Smooth muscle cell (in vitro differentiated cells): ENCODE measurements around the gene C19orf81. TPM values are rescaled to one million over a fixed set of nuclear protein-coding genes. Genes with fewer than 3 reads are reported as not detected.

Experiments used
- DNase-seq: peaks from one replicate; lab custom pipeline; 2025; ENCODE audit not compliant: unreplicated experiment; lab: John Stamatoyannopoulos, UW
- H2AFZ ChIP-seq: fragments of 200-600 bp; sonication (generic); 2 replicates; pipeline ENCODE4 v1.6.0; 2016; ENCODE audit warnings: antibody characterized with exemption, low read depth, mild to moderate bottlenecking
- H3F3A ChIP-seq: fragments of 200-600 bp; sonication (generic); 2 replicates; pipeline ENCODE4 v1.6.0; 2017; ENCODE audit warnings: antibody characterized with exemption, low read depth
- H3K27ac ChIP-seq: fragments of 200-600 bp; sonication (generic); 2 replicates; pipeline ENCODE4 v1.5.1; 2016; ENCODE audit warnings: low read depth, mild to moderate bottlenecking
- H3K27me3 ChIP-seq: fragments of 200-600 bp; sonication (generic); 2 replicates; pipeline ENCODE4 v1.6.1; 2016; ENCODE audit warnings: low read depth, mild to moderate bottlenecking
- H3K36me3 ChIP-seq: fragments of 200-600 bp; sonication (generic); 2 replicates; pipeline ENCODE4 v1.5.1; 2016; ENCODE audit warnings: low read depth
- H3K4me1 ChIP-seq: fragments of 200-600 bp; sonication (generic); 2 replicates; pipeline ENCODE4 v1.5.1; 2016; ENCODE audit warnings: low read depth
- H3K4me2 ChIP-seq: fragments of 200-600 bp; sonication (generic); 2 replicates; pipeline ENCODE4 v1.6.0; 2016; ENCODE audit warnings: mild to moderate bottlenecking
- H3K4me3 ChIP-seq: fragments of 200-600 bp; sonication (generic); 2 replicates; pipeline ENCODE4 v1.5.1; 2016; ENCODE audit warnings: mild to moderate bottlenecking
- H3K79me2 ChIP-seq: fragments of 200-600 bp; sonication (generic); 2 replicates; pipeline ENCODE4 v1.6.0; 2016; ENCODE audit warnings: low read depth, mild to moderate bottlenecking
- H3K9ac ChIP-seq: fragments of 200-600 bp; sonication (generic); 2 replicates; pipeline ENCODE4 v1.6.0; 2016; ENCODE audit warnings: low read depth
- H3K9me3 ChIP-seq: fragments of 200-600 bp; sonication (generic); replicated peaks from 2 replicates; pipeline ENCODE4 v1.5.1; 2016; ENCODE audit warnings: low read depth
- H4K20me1 ChIP-seq: fragments of 200-600 bp; sonication (generic); 2 replicates; pipeline ENCODE4 v1.6.0; 2016; ENCODE audit warnings: low read depth
- WGBS: methylation state at CpG from one replicate; pipeline ENCODE4 v1.1.7; 2016; ENCODE audit warnings: low lambda C conversion rate; 5-methylcytosine and 5-hydroxymethylcytosine counted together
- polyA plus RNA-seq: library from polyadenylated mRNA; unstranded; fragments of >200 nt; fragmentation: Nextera tagmentation; extraction: Ambion mirVana; gene quantifications from 2 replicates; pipeline ENCODE4 v1.2.1, GENCODE V29; 2016
- total RNA-seq: library from RNA; depleted of rRNA; stranded (reverse); fragments of >200 nt; gene quantifications from 2 replicates; pipeline ENCODE4 v1.2.3, GENCODE V29; 2014
- TF ChIP-seq, protein P1 (sequence below): fragments of 200-600 bp; sonication (generic); IDR thresholded peaks from 2 replicates; pipeline ENCODE4 v1.5.1; 2017; ENCODE audit warnings: borderline replicate concordance, mild to moderate bottlenecking, antibody characterized with exemption; ENCODE audit not compliant: insufficient read depth, poor library complexity, severe bottlenecking

C19orf81 gene
- total and polyA plus RNA-seq, 2 experiments from 2014 or later = 1.7 to 13.5 TPM

DNA sequence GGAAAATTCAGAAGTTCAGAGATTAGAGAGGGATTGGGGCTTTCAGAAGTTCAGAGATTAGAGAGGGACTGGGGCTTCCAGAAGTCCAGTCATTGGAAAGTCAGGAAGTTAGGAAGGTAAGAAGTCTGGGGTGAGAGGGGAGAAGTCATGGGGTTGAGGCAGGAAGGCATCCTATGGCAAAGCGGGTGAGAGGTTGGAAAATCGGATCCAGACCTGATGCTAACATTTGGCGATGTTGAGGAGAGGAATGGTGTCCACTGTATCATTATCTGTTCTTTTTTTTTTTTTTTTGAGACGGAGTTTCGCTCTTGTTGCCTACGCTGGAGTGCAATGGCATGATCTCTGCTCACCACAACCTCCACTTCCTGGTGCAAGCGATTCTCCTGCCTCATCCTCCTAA, 20.7 kb upstream of the C19orf81 start:
- TF ChIP-seq, protein P1, sequence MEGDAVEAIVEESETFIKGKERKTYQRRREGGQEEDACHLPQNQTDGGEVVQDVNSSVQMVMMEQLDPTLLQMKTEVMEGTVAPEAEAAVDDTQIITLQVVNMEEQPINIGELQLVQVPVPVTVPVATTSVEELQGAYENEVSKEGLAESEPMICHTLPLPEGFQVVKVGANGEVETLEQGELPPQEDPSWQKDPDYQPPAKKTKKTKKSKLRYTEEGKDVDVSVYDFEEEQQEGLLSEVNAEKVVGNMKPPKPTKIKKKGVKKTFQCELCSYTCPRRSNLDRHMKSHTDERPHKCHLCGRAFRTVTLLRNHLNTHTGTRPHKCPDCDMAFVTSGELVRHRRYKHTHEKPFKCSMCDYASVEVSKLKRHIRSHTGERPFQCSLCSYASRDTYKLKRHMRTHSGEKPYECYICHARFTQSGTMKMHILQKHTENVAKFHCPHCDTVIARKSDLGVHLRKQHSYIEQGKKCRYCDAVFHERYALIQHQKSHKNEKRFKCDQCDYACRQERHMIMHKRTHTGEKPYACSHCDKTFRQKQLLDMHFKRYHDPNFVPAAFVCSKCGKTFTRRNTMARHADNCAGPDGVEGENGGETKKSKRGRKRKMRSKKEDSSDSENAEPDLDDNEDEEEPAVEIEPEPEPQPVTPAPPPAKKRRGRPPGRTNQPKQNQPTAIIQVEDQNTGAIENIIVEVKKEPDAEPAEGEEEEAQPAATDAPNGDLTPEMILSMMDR = no peak
- Histone ChIP-seq H3K79me2 (no peaks in the 10 kb centered on the region), H3K36me3 (no peaks in the 10 kb centered on the region), H3K9me3 (peaks cover 1% of the 10 kb centered on the region), H3K27ac (no peak overlapping the region), H3K4me3 (no peak overlapping the region), H3K9ac (no peak overlapping the region), H4K20me1 (no peaks in the 10 kb centered on the region), H3F3A (no peaks in the 10 kb centered on the region), H3K4me1 (no peaks in the 10 kb centered on the region), H2AFZ (no peak overlapping the region), H3K27me3 (no peaks in the 10 kb centered on the region), H3K4me2 (no peak overlapping the region)
- no peak for DNase-seq
- WGBS = 93% methylated on average over 7 of the region's 7 CpGs

DNA sequence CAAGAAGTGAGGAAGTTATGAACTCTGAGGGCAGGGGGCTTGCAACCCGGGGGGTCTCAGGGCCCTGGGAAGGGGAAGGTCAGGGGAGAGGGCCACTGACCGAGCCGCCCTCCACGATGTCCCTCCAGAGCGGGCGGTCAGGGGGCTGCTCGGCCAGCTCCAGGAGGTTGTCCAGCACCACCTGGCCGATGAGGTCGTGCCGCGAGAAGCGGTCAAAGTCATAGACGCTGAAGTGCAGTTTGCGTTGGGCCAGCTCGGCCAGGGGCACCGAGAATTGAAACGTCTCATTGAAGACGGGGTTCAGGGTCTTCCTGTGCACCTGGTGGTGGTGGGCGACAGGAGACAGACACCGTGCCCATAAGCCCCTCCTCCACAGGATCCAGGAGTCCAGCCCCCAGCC, 20.1 kb upstream of the C19orf81 start:
- TF ChIP-seq, protein P1 = no peak

DNA sequence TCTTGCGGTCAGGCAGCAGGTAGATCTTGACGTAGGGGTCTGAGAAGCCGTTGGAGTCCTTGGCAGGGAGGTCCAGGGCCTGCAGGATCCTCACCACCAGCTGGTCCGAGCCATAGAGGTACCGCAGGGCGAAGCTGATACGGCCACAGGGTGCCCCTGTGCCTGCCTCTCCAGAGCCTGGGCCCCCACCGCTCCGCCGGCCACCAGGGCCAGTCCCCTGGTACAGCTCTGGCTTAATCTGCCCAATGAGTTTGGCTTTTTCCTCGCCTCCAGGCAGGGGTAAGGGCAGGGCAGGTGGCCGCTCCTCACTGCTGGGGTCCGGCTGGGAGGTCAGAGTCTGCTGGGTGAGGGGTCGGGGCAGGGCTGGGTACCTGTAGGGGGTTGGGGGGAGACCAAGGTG, 19.4 kb upstream of the C19orf81 start:
- H3K4me3 ChIP-seq = no peak overlapping the region
- WGBS = 88% methylated on average over 13 of the region's 14 CpGs
- no peaks in the 10 kb centered on the region for H4K20me1 ChIP-seq
- peaks cover 8% of the 10 kb centered on the region for H3K9me3 ChIP-seq
- H3K4me1 ChIP-seq = no peaks in the 10 kb centered on the region
- no peaks in the 10 kb centered on the region for H3K36me3 ChIP-seq
- H2AFZ ChIP-seq = no peak overlapping the region
- DNase-seq = no peak
- no peak overlapping the region for H3K27ac ChIP-seq
- no peaks in the 10 kb centered on the region for H3F3A ChIP-seq
- H3K4me2 ChIP-seq = no peak overlapping the region
- TF ChIP-seq, protein P1 = no peak
- no peaks in the 10 kb centered on the region for H3K27me3 ChIP-seq
- H3K9ac ChIP-seq = no peak overlapping the region
- H3K79me2 ChIP-seq = no peaks in the 10 kb centered on the region

More for the DNA sequence above, 20.1 kb upstream of the C19orf81 start:
- Histone ChIP-seq H3K9ac (no peak overlapping the region), H3K4me3 (no peak overlapping the region), H3K4me2 (no peak overlapping the region), H3K9me3 (peaks cover 8% of the 10 kb centered on the region), H3K27ac (no peak overlapping the region), H4K20me1 (no peaks in the 10 kb centered on the region), H3K27me3 (no peaks in the 10 kb centered on the region), H3K79me2 (no peaks in the 10 kb centered on the region), H3K36me3 (no peaks in the 10 kb centered on the region), H3K4me1 (no peaks in the 10 kb centered on the region), H2AFZ (no peak overlapping the region), H3F3A (no peaks in the 10 kb centered on the region)
- no peak for DNase-seq
- 90% methylated on average over 5 of the region's 20 CpGs for WGBS

DNA sequence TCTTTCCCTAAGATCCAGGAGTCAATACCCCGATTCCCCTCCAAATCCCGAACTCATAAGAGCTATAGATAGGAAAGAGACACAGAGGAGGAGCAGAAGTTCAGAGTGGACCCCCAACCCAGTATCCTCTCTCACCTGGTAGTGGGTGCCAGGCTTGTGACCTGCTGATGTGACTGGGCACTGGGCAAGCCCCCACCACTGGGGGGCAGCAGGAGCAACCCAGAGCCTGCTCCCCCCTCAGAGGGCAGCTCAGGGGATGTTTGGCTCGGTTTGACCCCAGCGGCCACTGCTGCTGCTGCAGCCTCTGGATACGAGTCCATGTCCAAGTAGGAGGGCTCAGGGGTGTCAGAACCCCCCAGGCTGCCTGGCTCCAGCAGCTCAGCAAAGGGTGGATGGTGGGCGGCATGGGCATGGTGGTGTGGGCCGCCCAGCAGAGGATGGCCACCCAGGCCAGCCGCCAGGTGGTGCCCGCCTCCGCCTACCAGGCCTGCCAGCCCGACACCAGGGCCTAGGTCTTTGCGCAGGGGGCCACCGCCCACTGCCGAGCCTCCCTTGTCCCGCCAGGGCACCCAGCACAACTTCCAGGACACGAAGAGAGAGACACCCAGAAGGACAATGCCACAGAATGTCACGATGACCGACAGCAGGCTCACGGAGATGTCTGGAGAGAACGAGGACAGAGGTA, 17.0 kb upstream of the C19orf81 start:
- H2AFZ ChIP-seq = no peak overlapping the region
- no peak overlapping the region for H3K9ac ChIP-seq
- H3K4me1 ChIP-seq = no peaks in the 10 kb centered on the region
- DNase-seq = no peak
- H3K27ac ChIP-seq = no peak overlapping the region
- H3K9me3 ChIP-seq = peaks cover 8% of the 10 kb centered on the region
- H3K36me3 ChIP-seq = no peaks in the 10 kb centered on the region
- H3K79me2 ChIP-seq = no peaks in the 10 kb centered on the region
- no peaks in the 10 kb centered on the region for H3F3A ChIP-seq
- H3K4me3 ChIP-seq = no peak overlapping the region
- H3K27me3 ChIP-seq = peaks cover 7% of the 10 kb centered on the region
- WGBS = 84% methylated on average over 20 of the region's 20 CpGs
- no peaks in the 10 kb centered on the region for H4K20me1 ChIP-seq
- TF ChIP-seq, protein P1 = no peak
- no peak overlapping the region for H3K4me2 ChIP-seq
